Thyroid gland (tissue), 4 donors: ENCODE data around the gene RAD51.

Experiments used
- CTCF ChIP-seq, 6 experiments: fragments of 200-600 bp in 3 of 6; fragments of 450-650 bp in 3 of 6; sonication (generic) in 3 of 6; IDR thresholded peaks; one replicate each; pipeline ENCODE4 v1.5.1; 2016 to 2019; ENCODE audit warnings: antibody characterized with exemption in 6 of 6, mild to moderate bottlenecking in 2 of 6, inconsistent platforms in 1 of 6, moderate library complexity in 1 of 6
- POLR2A ChIP-seq, 2 donors: fragments of 450-650 bp; IDR thresholded peaks; one replicate each; pipeline ENCODE4 v1.6.1; 2017; ENCODE audit warnings: antibody characterized with exemption in 2 of 2, mild to moderate bottlenecking in 2 of 2, moderate library complexity in 1 of 2

GRCh38 chr15:40737048-40737447 lies 42.1 kb downstream of the RAD51 start:
- TF ChIP-seq CTCF (IDR thresholded peaks at IDR 0.05) (no peak), POLR2A (IDR thresholded peaks at IDR 0.05) (no peak)
